HG03025 (cell line): ENCODE measurements around the gene USP33.
"Not testable (repeated sequence)": the region's sequence is repeated elsewhere in the genome, so short reads cannot be mapped to it uniquely, and the experiment has no call there.

Source experiments
- ATAC-seq: cut with Tn5 transposase; IDR thresholded peaks from one replicate; pipeline ENCODE4 v1.9.1; 2021; ENCODE audit warnings: mild to moderate bottlenecking, moderate library complexity; ENCODE audit not compliant: unreplicated experiment, low FRiP score

USP33 gene

GRCh38 chr1:77674807-77675206 is 84.8 kb downstream of the USP33 start:
- not testable (repeated sequence) for ATAC-seq

- ATAC-seq, result no peak
These were observed 85.8 kb downstream of the USP33 start for GRCh38 chr1:77673716-77674355.

- ATAC-seq, result no peak
These were observed 86.6 kb downstream of the USP33 start for GRCh38 chr1:77673030-77673429.

GRCh38 chr1:77672374-77672773 is 87.3 kb downstream of the USP33 start:
- no peak for ATAC-seq

GRCh38 chr1:77671836-77672235 is 87.8 kb downstream of the USP33 start:
- no peak for ATAC-seq

GRCh38 chr1:77670330-77670729 is 89.3 kb downstream of the USP33 start:
- ATAC-seq, result no peak

- ATAC-seq, result no peak
These were observed 90.7 kb downstream of the USP33 start for GRCh38 chr1:77668924-77669449.

GRCh38 chr1:77664939-77665516 is 94.6 kb downstream of the USP33 start:
- no peak for ATAC-seq

GRCh38 chr1:77661696-77662095 is 98.0 kb downstream of the USP33 start:
- ATAC-seq, result no peak

GRCh38 chr1:77659879-77660593 is 99.6 kb downstream of the USP33 start:
- no peak for ATAC-seq

GRCh38 chr1:77658271-77658670 is 101.4 kb downstream of the USP33 start:
- ATAC-seq, result no peak

GRCh38 chr1:77655431-77655974 is 104.1 kb downstream of the USP33 start:
- no peak for ATAC-seq

- no peak for ATAC-seq
These were observed 106.6 kb downstream of the USP33 start for GRCh38 chr1:77652970-77653516.

GRCh38 chr1:77652268-77652667 is 107.4 kb downstream of the USP33 start:
- no peak for ATAC-seq

GRCh38 chr1:77649127-77649526 is 110.5 kb downstream of the USP33 start:
- ATAC-seq, result no peak

- not testable (repeated sequence) for ATAC-seq
These were observed 113.4 kb downstream of the USP33 start for GRCh38 chr1:77646224-77646623.
